ENCODE data around the gene SULT1C2.

SULT1C2 gene

DNA sequence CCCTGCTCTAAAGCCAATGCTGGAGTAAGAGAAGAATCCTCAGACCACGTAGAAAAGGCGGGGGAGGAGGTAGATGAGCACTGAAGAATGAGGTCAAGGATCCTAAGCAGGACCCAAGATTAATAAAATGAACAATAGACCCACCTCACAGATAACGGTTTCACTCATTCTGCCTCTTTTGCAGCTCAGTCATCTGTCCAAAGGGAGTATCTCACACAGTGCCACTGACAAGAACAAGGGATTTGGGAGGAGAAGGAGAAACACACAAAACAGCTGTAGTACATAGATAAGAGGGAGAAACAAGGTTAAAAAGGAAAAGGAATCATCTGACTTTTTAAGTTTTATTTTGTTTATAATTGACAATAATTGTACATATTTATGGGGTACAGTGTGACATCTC, 58.1 kb downstream of the SULT1C2 start:
- TF ChIP-seq CTCF (IDR thresholded peaks at IDR 0.05; ENCODE audit: low read depth, low read length) (no peak), POLR2A (IDR thresholded peaks at IDR 0.05; ENCODE audit: extremely low read depth, insufficient read length) (no peak), MYC (IDR thresholded peaks at IDR 0.05; ENCODE audit: low read depth, low read length) (no peak)
- TF ChIP-seq, protein P1, sequence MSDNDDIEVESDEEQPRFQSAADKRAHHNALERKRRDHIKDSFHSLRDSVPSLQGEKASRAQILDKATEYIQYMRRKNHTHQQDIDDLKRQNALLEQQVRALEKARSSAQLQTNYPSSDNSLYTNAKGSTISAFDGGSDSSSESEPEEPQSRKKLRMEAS (IDR thresholded peaks at IDR 0.05; ENCODE audit: low read depth, low read length), result no peak
- no peak overlapping the region for H3K4me3 ChIP-seq (ENCODE audit: low read depth, low read length)
- no peak for DNase-seq (ENCODE audit: low read depth)

DNA sequence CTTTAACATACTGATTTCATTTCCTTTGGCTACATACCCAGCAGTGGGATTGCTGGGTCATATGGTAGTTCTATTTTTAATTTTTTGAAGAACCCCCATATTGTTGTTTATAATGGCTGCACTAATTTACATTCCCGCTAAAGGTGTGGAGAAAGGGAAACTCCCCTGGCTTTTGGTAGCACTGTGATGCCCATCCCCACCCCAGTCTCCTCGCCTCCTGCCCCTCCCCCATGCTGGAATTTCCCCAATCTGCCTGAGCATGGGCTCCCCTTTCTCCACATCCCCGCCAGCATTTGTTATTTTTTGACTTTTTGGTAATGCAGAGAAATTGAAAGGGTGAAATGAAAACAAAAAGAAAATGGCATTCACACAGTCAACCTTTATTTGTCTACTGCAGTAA, 59.1 kb downstream of the SULT1C2 start:
- TF ChIP-seq, protein P1 (IDR thresholded peaks at IDR 0.05; ENCODE audit: low read depth, low read length), result no peak
- TF ChIP-seq CTCF (IDR thresholded peaks at IDR 0.05; ENCODE audit: low read depth, low read length) (no peak), MYC (IDR thresholded peaks at IDR 0.05; ENCODE audit: low read depth, low read length) (no peak), POLR2A (IDR thresholded peaks at IDR 0.05; ENCODE audit: extremely low read depth, insufficient read length) (no peak)
- DNase-seq (ENCODE audit: low read depth), result no peak

DNA sequence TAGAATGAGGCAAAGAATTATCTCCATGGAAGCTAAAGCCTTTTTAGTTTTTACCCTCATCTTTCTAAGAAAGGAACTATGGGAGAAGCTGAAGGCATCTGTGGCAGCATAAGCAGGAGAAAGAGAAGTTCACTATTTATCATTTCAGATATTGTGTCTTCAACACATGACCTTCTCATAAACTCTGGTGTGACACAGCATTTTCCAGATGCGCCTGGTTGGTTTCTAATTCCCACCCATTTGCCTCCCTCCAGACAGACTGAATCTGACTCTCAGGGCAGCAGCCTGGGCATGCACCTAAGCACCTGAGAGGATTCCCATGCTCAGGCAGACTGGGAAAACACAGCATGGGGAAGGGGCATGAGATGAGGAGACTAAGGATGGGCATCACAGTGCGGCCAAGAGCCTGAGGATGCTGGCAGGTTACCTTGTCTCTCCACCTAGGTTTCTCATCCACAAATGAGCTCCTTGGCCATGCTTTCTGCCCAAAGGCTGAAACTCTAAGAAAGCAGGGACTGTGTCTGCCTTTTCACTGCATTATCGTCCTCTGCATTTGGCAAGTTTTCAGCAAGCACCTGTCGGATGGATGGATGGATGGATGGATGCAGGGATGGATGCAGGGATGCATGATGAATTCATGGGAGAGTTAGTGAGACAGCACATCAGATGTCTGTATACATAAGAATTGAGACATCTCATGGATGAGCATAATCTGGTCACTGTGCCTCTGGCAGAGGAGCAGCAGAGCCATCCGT, 60.3 kb downstream of the SULT1C2 start:
- TF ChIP-seq POLR2A (IDR thresholded peaks at IDR 0.05; ENCODE audit: extremely low read depth, insufficient read length) (no peak), CTCF (IDR thresholded peaks at IDR 0.05; ENCODE audit: low read depth, low read length) (no peak), MYC (IDR thresholded peaks at IDR 0.05; ENCODE audit: low read depth, low read length) (no peak)
- TF ChIP-seq, protein P1 (IDR thresholded peaks at IDR 0.05; ENCODE audit: low read depth, low read length), result no peak
- DNase-seq (ENCODE audit: low read depth), result no peak
- H3K4me3 ChIP-seq (ENCODE audit: low read depth, low read length), result no peak overlapping the region

More for the DNA sequence above, 59.1 kb downstream of the SULT1C2 start:
- H3K4me3 ChIP-seq (ENCODE audit: low read depth, low read length), result no peak overlapping the region

GRCh38 chr2:108349571-108349928, 60.9 kb downstream of the SULT1C2 start:
- DNase-seq (ENCODE audit: low read depth), result no peak
- TF ChIP-seq POLR2A (IDR thresholded peaks at IDR 0.05; ENCODE audit: extremely low read depth, insufficient read length), result no peak
- TF ChIP-seq MYC (IDR thresholded peaks at IDR 0.05; ENCODE audit: low read depth, low read length), result no peak
- TF ChIP-seq, protein P1 (IDR thresholded peaks at IDR 0.05; ENCODE audit: low read depth, low read length), result no peak
- no peak for TF ChIP-seq CTCF (IDR thresholded peaks at IDR 0.05; ENCODE audit: low read depth, low read length)
- H3K4me3 ChIP-seq (ENCODE audit: low read depth, low read length), result no peak overlapping the region

GRCh38 chr2:108351889-108352288, 63.2 kb downstream of the SULT1C2 start:
- no peak for DNase-seq (ENCODE audit: low read depth)
- H3K4me3 ChIP-seq (ENCODE audit: low read depth, low read length), result no peak overlapping the region

More at GRCh38 chr2:108351889-108352288, 63.2 kb downstream of the SULT1C2 start:
- no peak for TF ChIP-seq MYC (IDR thresholded peaks at IDR 0.05; ENCODE audit: low read depth, low read length)
- TF ChIP-seq CTCF (IDR thresholded peaks at IDR 0.05; ENCODE audit: low read depth, low read length), result no peak
- TF ChIP-seq, protein P1 (IDR thresholded peaks at IDR 0.05; ENCODE audit: low read depth, low read length), result no peak
- TF ChIP-seq POLR2A (IDR thresholded peaks at IDR 0.05; ENCODE audit: extremely low read depth, insufficient read length), result no peak

Data from NB4 (cell line).